Ovary (tissue), 9 donors: ENCODE results near the gene ASB13. TPM values are rescaled to one million over a fixed set of nuclear protein-coding genes. Genes with fewer than 3 reads are reported as not detected.

Experiments used
- DNase-seq, 5 donors: peaks; one replicate each; pipeline ENCODE4 v3.0.0-alpha.2; 2019 to 2020
- H3K27ac ChIP-seq, 2 donors: fragments of 200-600 bp; one replicate each; pipeline versions ENCODE4 v1.5.1 to v1.8.0; 2019 to 2022
- H3K27me3 ChIP-seq: fragments of 200-600 bp; one replicate; pipeline ENCODE4 v1.8.0; 2022
- H3K36me3 ChIP-seq: fragments of 200-600 bp; sonication (generic); one replicate; pipeline ENCODE4 v1.5.1; 2019
- H3K4me1 ChIP-seq: one replicate; pipeline ENCODE4 v1.8.1; 2013; ENCODE audit warnings: mild to moderate bottlenecking, moderate library complexity; ENCODE audit not compliant: insufficient read depth
- H3K4me3 ChIP-seq: fragments of 200-600 bp; sonication (generic); one replicate; pipeline ENCODE4 v1.5.1; 2017
- H3K9me3 ChIP-seq, 2 donors: fragments of 200-600 bp in 1 of 2; sonication (generic) in 1 of 2; one replicate each; pipeline versions ENCODE4 v1.5.1 to v1.8.1; 2013 to 2019; ENCODE audit warnings: mild to moderate bottlenecking in 1 of 2, moderate library complexity in 1 of 2
- CTCF ChIP-seq, 3 donors: fragments of 450-650 bp in 2 of 3; fragments of 200-600 bp in 1 of 3; IDR thresholded peaks; one replicate each; pipeline versions ENCODE4 v1.5.1 to v1.8.0; 2016 to 2022; ENCODE audit warnings: antibody characterized with exemption in 3 of 3, mild to moderate bottlenecking in 1 of 3
- EP300 ChIP-seq: sonication (generic); formaldehyde crosslinking; IDR thresholded peaks from one replicate; pipeline ENCODE4 v1.6.1; 2017; ENCODE audit warnings: antibody characterized with exemption
- POLR2A ChIP-seq: fragments of 450-650 bp; IDR thresholded peaks from one replicate; pipeline ENCODE4 v1.6.1; 2017; ENCODE audit warnings: antibody characterized with exemption, mild to moderate bottlenecking, moderate library complexity
- WGBS, 3 donors: extraction: QIAGEN DNeasy Blood & Tissue Kit in 1 of 3; methylation state at CpG; one replicate each; pipeline versions ENCODE4 v1.1.5 to v1.1.7; 2013 to 2017; 5-methylcytosine and 5-hydroxymethylcytosine counted together
- intact Hi-C, 4 donors: fragments of 100-400 bp; cut with DNase I; formaldehyde crosslinking; loops; one replicate each; pipeline versions ENCODE4 v1.11.0 to v1.15.1; 2022 to 2023
- polyA plus RNA-seq, 2 donors: library from polyadenylated mRNA; stranded (reverse); fragments of 200-250 nt in 1 of 2; fragments of 350-450 nt in 1 of 2; fragmentation: Illumina TruSeq in 1 of 2; extraction: RNeasy Lipid Tissue Mini Kit (QIAGEN cat#74804) in 1 of 2; gene quantifications; one replicate each; pipeline ENCODE4 v1.2.3, GENCODE V29; 2013 to 2014
- total RNA-seq, 7 donors: library from RNA; depleted of rRNA in 2 of 7; stranded (reverse); fragments of >200 nt in 2 of 7; fragmentation: NEBNext Ultra II Directional in 3 of 7; extraction: Animal tissue kit (Norgen Biotek cat#: 25700) in 3 of 7; gene quantifications; one replicate each; pipeline versions ENCODE4 v1.1.0 to v1.2.4, GENCODE V29; 2016 to 2023
- donor health status: DM: no; HTN: no; CAD: no; lungs with moderate emphysema.
- donor health status: DM: no; HTN: no; CAD: no.
- donor health status: Bipolar disorder and iron deficiency.
- donor health status: DM: yes; HTN: yes; CAD: no.
- donor health status: DM: no; HTN: no; CAD: no.
- donor health status: DM: yes; HTN: yes; CAD: no.

Gene ASB13
- total and polyA plus RNA-seq, 9 donors, result 15.0 to 45.6 (median 23.2) TPM

DNA sequence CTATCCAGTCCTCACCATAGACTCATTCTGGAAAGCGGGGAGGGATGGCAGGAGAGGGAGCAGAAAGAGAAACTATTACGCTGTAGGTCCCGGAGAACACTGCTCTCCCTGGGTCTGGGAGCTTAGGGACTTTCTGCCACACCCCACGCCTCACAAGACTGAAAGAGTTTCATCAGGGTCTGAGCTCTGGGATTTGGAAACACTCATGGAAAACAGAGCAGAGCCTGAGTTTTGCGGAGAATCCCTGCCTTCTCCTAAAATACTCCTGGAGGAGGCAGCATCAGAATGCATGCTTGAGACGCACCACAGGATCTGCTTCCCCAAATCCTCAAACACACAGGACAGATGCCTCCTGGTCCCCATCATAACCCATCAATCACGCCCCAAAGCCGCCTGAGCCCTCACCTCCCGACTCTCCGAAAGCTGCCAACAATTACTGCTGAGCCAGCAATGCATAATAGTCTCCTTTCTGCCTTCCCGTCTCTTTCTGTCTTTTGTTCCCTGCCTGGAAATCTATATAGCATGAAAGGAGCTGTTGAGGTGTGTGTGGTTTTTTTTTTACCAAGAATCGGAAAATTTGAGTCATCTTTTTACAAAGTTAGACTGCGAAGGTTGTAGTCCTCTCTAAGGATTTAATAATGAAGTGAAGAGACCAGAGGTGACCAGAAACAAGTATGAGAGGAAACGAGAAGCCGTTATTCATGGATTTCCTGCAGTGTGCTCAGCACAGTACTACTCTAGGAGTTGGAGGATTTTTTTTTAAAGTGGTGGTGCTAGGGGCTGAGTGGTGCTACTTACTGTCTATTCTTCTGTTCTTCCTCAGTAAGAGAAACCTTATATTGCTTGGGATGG, 37.7 kb downstream of the ASB13 start:
- TF ChIP-seq CTCF (IDR thresholded peaks at IDR 0.05), result no peak
- no peak for TF ChIP-seq POLR2A
- peak; percentile 23 for TF ChIP-seq EP300
- Histone ChIP-seq H3K36me3 (no peaks in the 10 kb centered on the region), H3K27me3 (no peaks in the 10 kb centered on the region), H3K9me3 (no peaks in the 10 kb centered on the region), H3K4me1 (peaks cover 5% of the 10 kb centered on the region), H3K27ac (peak overlapping the region; percentile 57 to 62), H3K4me3 (peak overlapping the region; percentile 25)
- 28 to 32% (median 30%) methylated on average over 15 of the region's 15 CpGs for WGBS, 3 donors
- DNase-seq, result peak in 2 of 5 donors; percentile 36 to 68
- intact Hi-C loops, result loop anchor here in 1 of 4 donors (10.0 kb wide), 1 partner anchor 94 kb away; no protein-coding TSS in a partner anchor

DNA sequence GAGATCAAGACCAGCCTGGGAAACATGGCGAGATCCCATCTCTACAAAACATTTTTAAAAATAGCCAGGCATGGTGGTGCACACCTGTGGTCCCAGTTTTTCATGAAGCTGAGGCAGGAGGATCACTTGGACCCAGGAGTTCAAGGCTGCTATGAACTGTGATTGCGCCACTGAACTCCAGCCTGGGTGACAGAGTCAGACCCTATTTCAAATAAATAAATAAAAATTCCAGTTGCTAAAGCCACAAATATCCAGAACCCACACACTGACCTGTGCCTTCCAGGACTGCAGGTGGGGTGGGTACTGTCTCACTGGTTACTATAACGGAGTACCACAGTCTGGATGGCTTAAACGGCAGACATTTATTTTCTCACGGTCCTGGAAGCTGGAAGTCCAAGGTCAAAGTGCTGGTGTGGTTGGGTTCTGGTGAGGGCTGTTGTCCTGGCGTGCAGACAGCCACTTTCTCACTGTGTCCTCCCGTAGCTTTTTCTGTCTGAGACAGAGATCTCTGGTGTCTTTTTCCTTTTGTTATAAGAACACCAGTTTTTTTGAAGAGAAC, 38.8 kb downstream of the ASB13 start:
- no peaks in the 10 kb centered on the region for H3K36me3 ChIP-seq
- TF ChIP-seq EP300 (no peak), CTCF (IDR thresholded peaks at IDR 0.05) (no peak), POLR2A (no peak)
- peak overlapping the region in 1 of 2 donors; percentile 62 for H3K27ac ChIP-seq
- DNase-seq, result no peak
- intact Hi-C loops, result loop anchor here in 1 of 4 donors (2.0 to 10.0 kb wide), 2 partner anchors 17 to 93 kb away; no protein-coding TSS in a partner anchor
- H3K4me1 ChIP-seq, result peaks cover 7% of the 10 kb centered on the region
- no peaks in the 10 kb centered on the region for H3K9me3 ChIP-seq
- H3K27me3 ChIP-seq, result no peaks in the 10 kb centered on the region
- H3K4me3 ChIP-seq, result no peak overlapping the region
- WGBS, 3 donors, result 65 to 77% (median 74%) methylated on average over 7 of the region's 7 CpGs

- WGBS, 3 donors, result 27 to 30% (median 29%) methylated on average over 13 of the region's 13 CpGs
- H3K4me1 ChIP-seq, result peaks cover 7% of the 10 kb centered on the region
- H3K27me3 ChIP-seq, result no peaks in the 10 kb centered on the region
- peak overlapping the region; percentile 54 to 61 for H3K27ac ChIP-seq
- H3K36me3 ChIP-seq, result no peaks in the 10 kb centered on the region
- DNase-seq, result peak in 1 of 5 donors; percentile 25
- intact Hi-C loops, result loop anchor here in 1 of 4 donors (2.0 to 10.0 kb wide), 2 partner anchors 19 to 91 kb away; no protein-coding TSS in a partner anchor
- H3K4me3 ChIP-seq, result no peak overlapping the region
- H3K9me3 ChIP-seq, result no peaks in the 10 kb centered on the region
- TF ChIP-seq CTCF (IDR thresholded peaks at IDR 0.05), result no peak
- TF ChIP-seq EP300, result no peak
- no peak for TF ChIP-seq POLR2A
Observed at GRCh38 chr10:5625992-5626777, 40.2 kb downstream of the ASB13 start.

GRCh38 chr10:5624701-5625100, 41.7 kb downstream of the ASB13 start:
- DNase-seq, result no peak
- no peak overlapping the region for H3K27ac ChIP-seq
- H3K36me3 ChIP-seq, result no peaks in the 10 kb centered on the region
- no peak for TF ChIP-seq EP300
- no peak for TF ChIP-seq CTCF (IDR thresholded peaks at IDR 0.05)
- TF ChIP-seq POLR2A, result no peak
- intact Hi-C loops, result loop anchor here (5.0 to 10.0 kb wide), 4 partner anchors 90 to 182 kb away; no protein-coding TSS in a partner anchor
- no peak overlapping the region for H3K4me3 ChIP-seq
- peaks cover 14% of the 10 kb centered on the region for H3K4me1 ChIP-seq
- 94% methylated on average over 24 of the region's 24 CpGs for WGBS, 3 donors
- H3K9me3 ChIP-seq, result no peaks in the 10 kb centered on the region
- H3K27me3 ChIP-seq, result no peaks in the 10 kb centered on the region
